Measurements from ENCODE around the gene FAM120A. TPM values are rescaled to one million over a fixed set of nuclear protein-coding genes. Genes with fewer than 3 reads are reported as not detected.
"Not testable (repeated sequence)": the region's sequence is repeated elsewhere in the genome, so short reads cannot be mapped to it uniquely, and the experiment has no call there.

Gene FAM120A
- polyA plus RNA-seq, 1 experiment: 89.4 TPM

DNA sequence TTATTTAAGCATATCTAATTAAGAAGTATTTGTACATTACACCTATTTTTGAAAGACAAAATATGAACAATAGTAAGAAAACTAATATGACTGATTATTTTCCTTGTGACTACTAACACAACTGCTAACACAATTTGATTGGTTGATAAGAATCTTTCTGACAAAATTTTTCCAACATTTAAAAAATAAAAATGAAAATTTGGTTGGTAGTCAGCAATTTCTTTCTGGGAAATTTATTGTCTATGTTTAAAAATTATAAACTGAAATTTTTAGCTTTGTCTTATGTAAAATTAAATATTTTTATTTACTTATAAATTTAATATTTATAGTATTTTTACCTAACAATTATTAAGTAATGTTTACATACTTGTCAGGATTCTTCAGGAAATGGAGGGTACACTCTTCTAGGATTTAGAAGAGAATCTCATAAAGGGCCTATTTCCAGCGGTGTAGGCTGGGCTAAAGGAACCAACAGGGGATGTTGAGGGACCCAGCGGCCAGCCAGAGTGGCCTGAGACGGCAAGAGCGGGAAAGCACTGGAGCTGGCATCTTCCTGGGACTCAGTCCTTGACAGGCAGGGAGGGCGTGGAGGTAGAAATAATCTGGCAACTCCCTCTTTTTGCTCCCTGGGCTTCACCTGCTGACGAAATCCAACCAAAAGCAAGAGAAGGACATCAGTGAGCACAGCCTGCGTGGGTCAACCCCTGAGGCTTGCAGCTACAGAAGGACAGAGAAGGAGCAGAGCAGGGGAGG lies 14.7 kb upstream of the FAM120A start:
- POLR2A ChIA-PET: no interaction called here
- TF ChIP-seq, protein P1, sequence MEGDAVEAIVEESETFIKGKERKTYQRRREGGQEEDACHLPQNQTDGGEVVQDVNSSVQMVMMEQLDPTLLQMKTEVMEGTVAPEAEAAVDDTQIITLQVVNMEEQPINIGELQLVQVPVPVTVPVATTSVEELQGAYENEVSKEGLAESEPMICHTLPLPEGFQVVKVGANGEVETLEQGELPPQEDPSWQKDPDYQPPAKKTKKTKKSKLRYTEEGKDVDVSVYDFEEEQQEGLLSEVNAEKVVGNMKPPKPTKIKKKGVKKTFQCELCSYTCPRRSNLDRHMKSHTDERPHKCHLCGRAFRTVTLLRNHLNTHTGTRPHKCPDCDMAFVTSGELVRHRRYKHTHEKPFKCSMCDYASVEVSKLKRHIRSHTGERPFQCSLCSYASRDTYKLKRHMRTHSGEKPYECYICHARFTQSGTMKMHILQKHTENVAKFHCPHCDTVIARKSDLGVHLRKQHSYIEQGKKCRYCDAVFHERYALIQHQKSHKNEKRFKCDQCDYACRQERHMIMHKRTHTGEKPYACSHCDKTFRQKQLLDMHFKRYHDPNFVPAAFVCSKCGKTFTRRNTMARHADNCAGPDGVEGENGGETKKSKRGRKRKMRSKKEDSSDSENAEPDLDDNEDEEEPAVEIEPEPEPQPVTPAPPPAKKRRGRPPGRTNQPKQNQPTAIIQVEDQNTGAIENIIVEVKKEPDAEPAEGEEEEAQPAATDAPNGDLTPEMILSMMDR (IDR thresholded peaks at IDR 0.05; ENCODE audit: insufficient read depth, low read depth, low read length): no peak
- no peaks in the 10 kb centered on the region for H3K36me3 ChIP-seq (ENCODE audit: control insufficient read depth, insufficient read depth, low read length)
- CTCF ChIA-PET: interaction anchor here (0.6 to 1.8 kb wide), 2 partner anchors 30 to 129 kb away, joined by 4 read pairs; no protein-coding TSS in a partner anchor
- no peak overlapping the region for H3K4me3 ChIP-seq (ENCODE audit: low read depth, low read length)
- H3K27me3 ChIP-seq (ENCODE audit: control insufficient read depth, insufficient read depth, low read length): no peaks in the 10 kb centered on the region
- DNase-seq (ENCODE audit: low read depth): no peak

DNA sequence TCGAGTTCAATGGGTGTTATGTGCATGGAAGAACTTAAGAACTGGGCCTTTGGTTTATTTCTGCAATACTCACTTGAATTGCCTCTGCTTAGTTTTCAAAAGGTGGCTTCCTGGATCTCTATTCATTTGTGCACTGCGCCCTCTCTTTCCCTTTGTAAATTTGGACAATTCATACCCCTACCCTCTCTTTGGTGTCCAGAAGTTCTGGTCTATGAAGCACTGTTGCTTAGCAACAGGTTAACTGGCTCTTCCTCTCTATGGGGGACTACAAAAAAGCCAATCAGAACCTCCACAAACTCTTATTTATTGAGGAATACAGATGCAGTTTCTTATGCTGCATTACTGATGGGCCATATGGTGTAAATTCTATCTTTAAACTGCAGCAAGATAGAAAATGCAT lies 13.5 kb upstream of the FAM120A start:
- CTCF ChIA-PET: no interaction called here
- Histone ChIP-seq H3K27me3 (ENCODE audit: control insufficient read depth, insufficient read depth, low read length) (no peaks in the 10 kb centered on the region), H3K36me3 (ENCODE audit: control insufficient read depth, insufficient read depth, low read length) (no peaks in the 10 kb centered on the region), H3K4me3 (ENCODE audit: low read depth, low read length) (no peak overlapping the region)
- POLR2A ChIA-PET: no interaction called here
- TF ChIP-seq, protein P1 (IDR thresholded peaks at IDR 0.05; ENCODE audit: insufficient read depth, low read depth, low read length): no peak
- DNase-seq (ENCODE audit: low read depth): no peak

DNA sequence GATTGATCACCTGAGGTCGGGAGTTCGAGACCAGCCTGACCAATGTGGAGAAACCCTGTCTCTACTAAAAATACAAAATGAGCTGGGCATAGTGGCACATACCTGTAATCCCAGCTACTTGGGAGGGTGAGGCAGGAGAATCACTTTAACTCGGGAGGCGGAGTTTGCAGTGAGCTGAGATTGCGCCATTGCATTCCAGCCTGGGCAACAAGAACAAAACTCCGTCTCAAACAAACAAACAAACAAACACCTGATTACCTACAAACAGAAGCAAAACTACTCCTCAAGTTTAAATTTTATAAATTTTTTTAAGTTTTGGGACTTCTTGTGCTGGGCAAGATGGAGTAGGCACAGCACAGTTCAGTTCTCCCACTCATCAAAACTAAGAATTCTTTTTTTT lies 12.2 kb upstream of the FAM120A start:
- H3K4me3 ChIP-seq (ENCODE audit: low read depth, low read length); POLR2A ChIA-PET; CTCF ChIA-PET; DNase-seq (ENCODE audit: low read depth); H3K36me3 ChIP-seq (ENCODE audit: control insufficient read depth, insufficient read depth, low read length); H3K27me3 ChIP-seq (ENCODE audit: control insufficient read depth, insufficient read depth, low read length): not testable (repeated sequence)

DNA sequence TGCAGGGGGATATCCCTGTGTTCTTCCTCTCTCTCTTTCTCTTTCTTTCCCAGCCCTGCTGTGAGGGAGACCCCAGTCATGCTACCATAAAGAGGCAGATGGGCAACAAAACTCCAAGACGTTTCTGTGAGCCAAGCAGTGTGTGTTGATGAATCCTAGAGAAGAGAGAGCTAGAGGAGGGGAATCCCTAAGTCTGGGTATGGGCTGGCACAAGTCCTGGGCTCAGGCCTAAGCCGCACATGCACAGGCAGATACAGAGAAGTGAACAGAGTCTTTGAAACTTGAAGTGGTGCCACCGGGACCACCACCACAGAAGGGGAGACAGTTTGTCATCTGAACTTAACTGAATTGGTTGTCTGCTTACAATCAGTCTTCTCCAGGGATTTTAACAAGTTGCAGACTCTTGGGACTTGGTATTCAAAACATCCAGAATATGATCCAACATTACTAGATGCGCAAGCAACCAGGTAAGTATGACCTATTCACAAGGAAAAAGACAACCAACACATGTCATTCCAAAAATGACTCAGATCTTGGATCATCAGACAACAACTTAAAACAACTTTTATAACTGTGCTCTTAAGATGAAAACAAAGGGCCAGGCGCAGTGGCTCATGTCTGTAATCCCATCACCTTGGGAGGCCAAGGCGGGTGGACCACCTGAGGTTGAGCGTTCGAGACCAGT lies 10.4 kb upstream of the FAM120A start:
- Histone ChIP-seq H3K36me3 (ENCODE audit: control insufficient read depth, insufficient read depth, low read length) (no peaks in the 10 kb centered on the region), H3K4me3 (ENCODE audit: low read depth, low read length) (no peak overlapping the region), H3K27me3 (ENCODE audit: control insufficient read depth, insufficient read depth, low read length) (no peaks in the 10 kb centered on the region)
- ChIA-PET CTCF (no interaction called here), POLR2A (no interaction called here)
- DNase-seq (ENCODE audit: low read depth): no peak
- TF ChIP-seq, protein P1 (IDR thresholded peaks at IDR 0.05; ENCODE audit: insufficient read depth, low read depth, low read length): no peak

DNA sequence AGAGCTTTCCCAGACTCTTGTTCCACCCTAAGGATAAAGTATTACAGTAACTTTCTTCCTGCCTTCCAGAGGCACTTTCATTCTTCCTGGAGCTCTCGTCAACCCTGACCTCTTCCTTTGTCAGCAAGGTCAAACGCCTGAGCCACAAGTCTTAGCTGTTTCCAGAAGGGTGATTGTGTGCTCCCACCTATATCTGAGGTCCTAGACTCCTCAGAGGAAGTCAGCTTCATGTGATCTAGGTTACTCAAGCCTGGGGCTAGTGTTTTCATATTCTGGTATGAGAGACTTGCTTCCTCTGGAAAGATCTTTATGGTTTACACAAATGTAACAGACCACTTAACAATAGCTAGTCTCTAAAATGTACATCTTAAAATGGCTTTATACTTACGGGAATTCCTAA lies 5.4 kb upstream of the FAM120A start:
- POLR2A ChIA-PET: interaction anchor here (0.6 kb wide), 2 partner anchors 330 to 1932 kb away, joined by 3 read pairs; no protein-coding TSS in a partner anchor
- Histone ChIP-seq H3K4me3 (ENCODE audit: low read depth, low read length) (no peak overlapping the region), H3K27me3 (ENCODE audit: control insufficient read depth, insufficient read depth, low read length) (no peaks in the 10 kb centered on the region), H3K36me3 (ENCODE audit: control insufficient read depth, insufficient read depth, low read length) (peaks cover 11% of the 10 kb centered on the region)
- TF ChIP-seq, protein P1 (IDR thresholded peaks at IDR 0.05; ENCODE audit: insufficient read depth, low read depth, low read length): no peak
- CTCF ChIA-PET: no interaction called here
- DNase-seq (ENCODE audit: low read depth): no peak
